ENCODE measurements around the gene MTCL3.

The MTCL3 gene

DNA sequence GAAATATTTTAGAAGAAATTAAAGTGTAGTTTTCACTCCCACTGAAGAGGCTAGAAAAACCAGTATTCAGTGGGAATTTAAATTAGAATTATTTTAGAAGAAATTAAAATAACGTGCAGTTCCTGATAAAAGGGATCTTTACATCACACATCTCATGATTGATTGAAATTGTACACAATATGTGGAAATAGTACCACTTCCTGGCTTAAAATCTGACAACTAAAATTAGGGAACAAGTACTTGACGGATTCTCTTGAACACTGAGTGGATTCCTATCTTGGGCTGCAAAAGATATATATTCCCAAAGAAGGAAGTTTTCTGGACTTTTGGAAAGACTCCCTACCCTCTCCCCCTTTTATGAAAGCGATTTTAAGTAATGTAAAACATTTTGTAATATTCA is 14.6 kb upstream of the MTCL3 start:
- no peak for DNase-seq (ENCODE audit: low read depth, low spot score)
- Histone ChIP-seq H2AFZ (ENCODE audit: low read depth, low read length) (no peak overlapping the region), H3K27me3 (ENCODE audit: control insufficient read depth in 2 of 2, insufficient read depth in 2 of 2, low read length in 2 of 2) (peaks cover 13 to 24% of the 10 kb centered on the region in 2 experiments), H3K4me3 (replicated peaks in 1 of 3; ENCODE audit: insufficient read depth in 1 of 3, low read depth in 1 of 3, low read length in 3 of 3) (no peak overlapping the region), H3K4me2 (ENCODE audit: insufficient read depth, low read length) (no peak overlapping the region), H3K9ac (replicated peaks; ENCODE audit: extremely low read depth, insufficient read depth, low read length) (no peak overlapping the region), H3K27ac (ENCODE audit: insufficient read depth, low read depth, low read length) (no peak overlapping the region), H3K4me1 (ENCODE audit: control insufficient read depth, extremely low read depth, insufficient read depth, low read length) (no peaks in the 10 kb centered on the region), H3K79me2 (ENCODE audit: control insufficient read depth, insufficient read depth, low read length) (no peaks in the 10 kb centered on the region), H3K9me3 (replicated peaks; ENCODE audit: control insufficient read depth, insufficient read depth, low read length) (no peaks in the 10 kb centered on the region), H3K9me1 (replicated peaks; ENCODE audit: control insufficient read depth, extremely low read depth, insufficient read depth, low read length) (no peaks in the 10 kb centered on the region), H4K20me1 (replicated peaks; ENCODE audit: control insufficient read depth, extremely low read depth, insufficient read depth, low read length) (no peaks in the 10 kb centered on the region), H3K36me3 (ENCODE audit: control insufficient read depth in 2 of 2, extremely low read depth in 1 of 2, insufficient read depth in 2 of 2, low read length in 2 of 2) (no peaks in the 10 kb centered on the region)
- ChIA-PET POLR2A (no interaction called here), CTCF (no interaction called here)
- intact Hi-C loops (cut with micrococcal nuclease) (no loop called here), dilution Hi-C loops (cut with MboI; ENCODE audit: extremely low pct_ligation_motif_present, low sequenced_read_pairs) (no loop called here)
- BruUV-seq (replicated peaks): no TSS peak
- TF ChIP-seq MYC (IDR thresholded peaks at IDR 0.05; ENCODE audit: low read depth, low read length) (no peak), GATA2 (IDR thresholded peaks at IDR 0.05; ENCODE audit: insufficient read depth, insufficient read length, low read depth, low read length) (no peak), FOS (IDR thresholded peaks at IDR 0.05; ENCODE audit: borderline replicate concordance, insufficient read depth, low read length) (no peak), POLR2A (IDR thresholded peaks at IDR 0.05; ENCODE audit: low read depth, low read length) (no peak), EZH2 (IDR thresholded peaks at IDR 0.05; ENCODE audit: borderline replicate concordance, low read depth, low read length, severe bottlenecking) (no peak), POLR2AphosphoS5 (IDR thresholded peaks at IDR 0.05; ENCODE audit: insufficient read depth, low read depth, low read length) (no peak), JUN (IDR thresholded peaks at IDR 0.05; ENCODE audit: borderline replicate concordance, insufficient read depth, insufficient read length, low read depth) (no peak)
- TF ChIP-seq, protein P1, sequence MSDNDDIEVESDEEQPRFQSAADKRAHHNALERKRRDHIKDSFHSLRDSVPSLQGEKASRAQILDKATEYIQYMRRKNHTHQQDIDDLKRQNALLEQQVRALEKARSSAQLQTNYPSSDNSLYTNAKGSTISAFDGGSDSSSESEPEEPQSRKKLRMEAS (IDR thresholded peaks at IDR 0.05; ENCODE audit: insufficient read depth, insufficient read length): no peak
- TF ChIP-seq, protein P2, sequence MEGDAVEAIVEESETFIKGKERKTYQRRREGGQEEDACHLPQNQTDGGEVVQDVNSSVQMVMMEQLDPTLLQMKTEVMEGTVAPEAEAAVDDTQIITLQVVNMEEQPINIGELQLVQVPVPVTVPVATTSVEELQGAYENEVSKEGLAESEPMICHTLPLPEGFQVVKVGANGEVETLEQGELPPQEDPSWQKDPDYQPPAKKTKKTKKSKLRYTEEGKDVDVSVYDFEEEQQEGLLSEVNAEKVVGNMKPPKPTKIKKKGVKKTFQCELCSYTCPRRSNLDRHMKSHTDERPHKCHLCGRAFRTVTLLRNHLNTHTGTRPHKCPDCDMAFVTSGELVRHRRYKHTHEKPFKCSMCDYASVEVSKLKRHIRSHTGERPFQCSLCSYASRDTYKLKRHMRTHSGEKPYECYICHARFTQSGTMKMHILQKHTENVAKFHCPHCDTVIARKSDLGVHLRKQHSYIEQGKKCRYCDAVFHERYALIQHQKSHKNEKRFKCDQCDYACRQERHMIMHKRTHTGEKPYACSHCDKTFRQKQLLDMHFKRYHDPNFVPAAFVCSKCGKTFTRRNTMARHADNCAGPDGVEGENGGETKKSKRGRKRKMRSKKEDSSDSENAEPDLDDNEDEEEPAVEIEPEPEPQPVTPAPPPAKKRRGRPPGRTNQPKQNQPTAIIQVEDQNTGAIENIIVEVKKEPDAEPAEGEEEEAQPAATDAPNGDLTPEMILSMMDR (IDR thresholded peaks at IDR 0.05; ENCODE audit: extremely low read depth in 1 of 2, insufficient read depth in 1 of 2, low read depth in 1 of 2, low read length in 2 of 2): no peak
- no peak for FAIRE-seq
